Caco-2 (cell line): ENCODE measurements around the gene ACOXL. TPM values are rescaled to one million over a fixed set of nuclear protein-coding genes. Genes with fewer than 3 reads are reported as not detected.
"Not testable (repeated sequence)": the region's sequence is repeated elsewhere in the genome, so short reads cannot be mapped to it uniquely, and the experiment has no call there.

ENCODE experiments used
- Bru-seq: library from RNA; stranded (reverse); fragments of 400-500 nt; gene quantifications from one replicate; lab custom pipeline; 2021; lab: Mats Ljungman, UMichigan
- BruChase-seq, 2 experiments: library from RNA; stranded (reverse); fragments of 400-500 nt; gene quantifications; one replicate each; lab custom pipeline; 2021; lab: Mats Ljungman, UMichigan
- BruUV-seq: library from RNA; stranded (reverse); fragments of 400-500 nt; replicated peaks from 2 replicates; lab custom pipeline; 2021; lab: Mats Ljungman, UMichigan
- CTCF ChIA-PET: fragments of 300-600 bp; sonication (Branson Sonifier 250); formaldehyde crosslinking; loops from one replicate; lab custom pipeline; 2022; ENCODE audit warnings: antibody characterized with exemption; lab: Charles Lee
- POLR2A ChIA-PET: fragments of 300-600 bp; sonication (Branson Sonifier 250); formaldehyde crosslinking; loops from one replicate; lab custom pipeline; 2022; ENCODE audit warnings: antibody characterized with exemption; lab: Charles Lee
- DNase-seq, 2 experiments: peaks; one replicate each; pipeline versions ENCODE4 v3.0.0 to v3.0.0-alpha.2; 2020 to 2022
- H3K27me3 ChIP-seq: replicated peaks from 2 replicates; pipeline ENCODE4 v1.6.0; 2011; ENCODE audit warnings: low read length; ENCODE audit not compliant: control insufficient read depth, insufficient read depth
- H3K36me3 ChIP-seq: 2 replicates; pipeline ENCODE4 v1.5.1; 2011; ENCODE audit warnings: low read length; ENCODE audit not compliant: control insufficient read depth, insufficient read depth
- H3K4me1 ChIP-seq: fragments of 250-450 bp; sonication (Bioruptor Pico); 2 replicates; pipeline ENCODE4 v1.5.1; 2020; ENCODE audit warnings: mild to moderate bottlenecking
- H3K4me3 ChIP-seq: 2 replicates; pipeline ENCODE4 v1.5.1; 2011; ENCODE audit warnings: low read depth, mild to moderate bottlenecking, control low read depth, low read length
- H3K9me3 ChIP-seq: fragments of 250-450 bp; sonication (Bioruptor Pico); 2 replicates; pipeline ENCODE4 v1.5.1; 2020; ENCODE audit warnings: mild to moderate bottlenecking, moderate library complexity
- H3K27ac Mint-ChIP-seq: one replicate; pipeline ENCODE4 v1.8.0; 2022; ENCODE audit warnings: mixed read lengths; ENCODE audit not compliant: unreplicated experiment
- H3K27me3 Mint-ChIP-seq: one replicate; pipeline ENCODE4 v1.8.0; 2022; ENCODE audit warnings: mixed read lengths; ENCODE audit not compliant: insufficient read depth, unreplicated experiment
- H3K36me3 Mint-ChIP-seq: one replicate; pipeline ENCODE4 v1.8.0; 2022; ENCODE audit warnings: mild to moderate bottlenecking, mixed read lengths; ENCODE audit not compliant: insufficient read depth, unreplicated experiment
- H3K4me1 Mint-ChIP-seq: one replicate; pipeline ENCODE4 v1.8.0; 2022; ENCODE audit warnings: low read depth, mixed read lengths; ENCODE audit not compliant: unreplicated experiment
- H3K4me3 Mint-ChIP-seq: one replicate; pipeline ENCODE4 v1.8.0; 2022; ENCODE audit warnings: mild to moderate bottlenecking, moderate library complexity, mixed read lengths; ENCODE audit not compliant: unreplicated experiment
- H3K9me3 Mint-ChIP-seq: one replicate; pipeline ENCODE4 v1.8.0; 2022; ENCODE audit warnings: mixed read lengths; ENCODE audit not compliant: unreplicated experiment
- CTCF ChIP-seq, 2 experiments: fragments of 200-600 bp in 1 of 2; IDR thresholded peaks; 1 replicate in 1 of 2; 2 replicates in 1 of 2; pipeline versions ENCODE4 v1.5.1 to v1.8.0; 2011 to 2022; ENCODE audit warnings: antibody characterized with exemption in 1 of 2, control low read depth in 1 of 2, inconsistent platforms in 1 of 2, low read depth in 1 of 2, low read length in 1 of 2, mild to moderate bottlenecking in 1 of 2, moderate library complexity in 1 of 2; ENCODE audit not compliant: insufficient read depth in 1 of 2, severe bottlenecking in 1 of 2, unreplicated experiment in 1 of 2
- intact Hi-C: fragments of 100-400 bp; cut with micrococcal nuclease; formaldehyde crosslinking; loops from one replicate; pipeline ENCODE4 v1.10.0; 2022; ENCODE audit not compliant: unreplicated experiment
- long read RNA-seq: library from polyadenylated mRNA; stranded (forward); transcript quantifications from one replicate; pipeline ENCODE4 v2.0.0, GENCODE V29; 2022
- total RNA-seq: library from RNA; stranded (reverse); gene quantifications from 2 replicates; pipeline ENCODE4 v1.2.3, GENCODE V29; 2022

Gene ACOXL
- total RNA-seq (2.6 and 2.9 TPM in 2 replicates), Bru-seq, nascent RNA (percentile 39 among the genes with signal in this experiment), BruChase-seq, experiment 1, labeled RNA remaining after a 2-hour chase (percentile 47 among the genes with signal in this experiment), BruChase-seq, experiment 2, labeled RNA remaining after a 6-hour chase (percentile 42 among the genes with signal in this experiment)
- long read RNA-seq, partial matches to known transcripts = 0 of 6 reads
- long read RNA-seq, other reads (novel, unspliced or antisense) = 5 of 6 reads

- TF ChIP-seq CTCF (IDR thresholded peaks at IDR 0.05; ENCODE audit: insufficient read depth in 1 of 2, low read depth in 1 of 2, low read length in 1 of 2, severe bottlenecking in 1 of 2, unreplicated experiment in 1 of 2) = no peak
- H3K4me3 Mint-ChIP-seq = peak within 1 kb of the TSS; percentile 80
- Histone ChIP-seq H3K27me3 (no peaks in the 10 kb centered on the region; the same call in 1 of the 2 replicates), H3K9me3 (no peaks in the 10 kb centered on the region), H3K4me1 (peaks cover 29% of the 10 kb centered on the region), H3K4me3 (peak within 1 kb of the TSS; percentile 47), H3K36me3 (no peaks in the 10 kb centered on the region)
- H3K36me3 Mint-ChIP-seq = no peaks in the 10 kb centered on the region
- BruUV-seq = TSS peak; percentile 42
- POLR2A ChIA-PET = interaction anchor here (0.6 kb wide), 1 partner anchor 55 kb away, joined by 3 read pairs; the partner anchor contains the start of gene BUB1
- H3K4me1 Mint-ChIP-seq = peaks cover 17% of the 10 kb centered on the region
- intact Hi-C loops = loop anchor here (5.0 kb wide), 1 partner anchor 55 kb away; the partner anchor contains the start of gene BUB1
- CTCF ChIA-PET = interaction anchor here (0.9 kb wide), 1 partner anchor 22 kb away, joined by 3 read pairs; no protein-coding TSS in a partner anchor
- DNase-seq = peak; percentile 77 to 82
- no peaks in the 10 kb centered on the region for H3K9me3 Mint-ChIP-seq
- no peak within 1 kb of the TSS for H3K27ac Mint-ChIP-seq
- peaks cover 3% of the 10 kb centered on the region for H3K27me3 Mint-ChIP-seq
These were observed at the start of gene ACOXL for GRCh38 chr2:110732422-110733413. Gene ACOXL, plus strand, starts transcription at chr2:110732573. Its CDS starts 35,817 bp downstream, at chr2:110768390.

GRCh38 chr2:110682872-110683271, 49.5 kb upstream of the ACOXL start:
- Mint-ChIP-seq H3K36me3 (peaks cover 5% of the 10 kb centered on the region), H3K27me3 (peaks cover 2% of the 10 kb centered on the region), H3K4me1 (no peaks in the 10 kb centered on the region), H3K27ac (no peak overlapping the region), H3K9me3 (peaks cover 1% of the 10 kb centered on the region), H3K4me3 (no peak overlapping the region)
- Histone ChIP-seq H3K4me1 (no peaks in the 10 kb centered on the region), H3K4me3 (no peak overlapping the region), H3K9me3 (peaks cover 11% of the 10 kb centered on the region; the same call in 1 of the 2 replicates), H3K36me3 (no peaks in the 10 kb centered on the region), H3K27me3 (no peaks in the 10 kb centered on the region)
- ChIA-PET CTCF (no interaction called here), POLR2A (no interaction called here)
- DNase-seq = no peak
- no TSS peak for BruUV-seq
- intact Hi-C loops = no loop called here
- TF ChIP-seq CTCF (IDR thresholded peaks at IDR 0.05; ENCODE audit: insufficient read depth in 1 of 2, low read depth in 1 of 2, low read length in 1 of 2, severe bottlenecking in 1 of 2, unreplicated experiment in 1 of 2) = no peak

- H3K4me3 Mint-ChIP-seq, H3K36me3 ChIP-seq, H3K4me3 ChIP-seq, H3K27me3 Mint-ChIP-seq, BruUV-seq, POLR2A ChIA-PET, intact Hi-C loops, H3K27me3 ChIP-seq, H3K36me3 Mint-ChIP-seq, CTCF ChIA-PET, DNase-seq: not testable (repeated sequence)
- peaks cover 26% of the 10 kb centered on the region for H3K9me3 Mint-ChIP-seq
- peak overlapping the region; percentile 76 for H3K27ac Mint-ChIP-seq
- peaks cover 17% of the 10 kb centered on the region for H3K4me1 Mint-ChIP-seq
- H3K4me1 ChIP-seq = peaks cover 22% of the 10 kb centered on the region
- H3K9me3 ChIP-seq = peaks cover 19% of the 10 kb centered on the region
These were observed 44.4 kb upstream of the ACOXL start for GRCh38 chr2:110687775-110688484.
